HepG2 (cell line): Measurements from ENCODE around the gene FAM83E. TPM values are rescaled to one million over a fixed set of nuclear protein-coding genes. Genes with fewer than 3 reads are reported as not detected.

ENCODE experiments used
- KLF15 ChIP-seq: sonication (generic); formaldehyde crosslinking; IDR thresholded peaks from 2 replicates; pipeline ENCODE4 v1.8.1; 2023; ENCODE audit warnings: borderline replicate concordance, mild to moderate bottlenecking, inconsistent platforms, missing genetic modification reagents, mixed read lengths
- MYNN ChIP-seq: sonication (generic); formaldehyde crosslinking; IDR thresholded peaks from 2 replicates; pipeline ENCODE4 v1.4.0; 2020; ENCODE audit warnings: mild to moderate bottlenecking, low read depth, missing genetic modification reagents
- NR2F6 ChIP-seq, 2 experiments: IDR thresholded peaks; 2 replicates each; pipeline ENCODE4 v1.6.1; 2016; ENCODE audit warnings: antibody characterized with exemption in 1 of 2, mild to moderate bottlenecking in 1 of 2
- POLR2A ChIP-seq, 2 experiments: IDR thresholded peaks; 2 replicates each; pipeline ENCODE4 v1.6.1; 2011; ENCODE audit warnings: low read depth in 2 of 2, low read length in 2 of 2, mild to moderate bottlenecking in 1 of 2, moderate library complexity in 1 of 2; ENCODE audit not compliant: insufficient read depth in 1 of 2
- POLR2AphosphoS5 ChIP-seq: IDR thresholded peaks from 2 replicates; pipeline ENCODE4 v1.6.1; 2012; ENCODE audit warnings: low read depth, low read length
- PRMT3 ChIP-seq: sonication (generic); formaldehyde crosslinking; IDR thresholded peaks from 2 replicates; pipeline ENCODE4 v1.8.1; 2022; ENCODE audit warnings: low read depth, mild to moderate bottlenecking, moderate library complexity, missing genetic modification reagents, borderline replicate concordance
- SOX13 ChIP-seq, 3 experiments: fragments of 450-650 bp in 1 of 3; sonication (generic) in 1 of 3; formaldehyde crosslinking in 1 of 3; IDR thresholded peaks in 2 of 3; conservative IDR thresholded peaks in 1 of 3; 2 replicates each; pipeline versions ENCODE4 v1.5.0 to v1.6.1; 2016 to 2020; ENCODE audit warnings: antibody characterized with exemption in 1 of 3, mild to moderate bottlenecking in 1 of 3, missing compliant biosample characterization in 1 of 3, missing genetic modification reagents in 1 of 3, moderate library complexity in 1 of 3
- TAF1 ChIP-seq: sonication (generic); formaldehyde crosslinking; IDR thresholded peaks from 2 replicates; pipeline ENCODE4 v1.4.0; 2020; ENCODE audit warnings: missing genetic modification reagents
- ZC3H13 ChIP-seq: sonication (generic); formaldehyde crosslinking; IDR thresholded peaks from 2 replicates; pipeline ENCODE4 v1.8.1; 2023; ENCODE audit warnings: mild to moderate bottlenecking, missing genetic modification reagents, moderate library complexity
- ZFP37 ChIP-seq: sonication (generic); formaldehyde crosslinking; IDR thresholded peaks from 2 replicates; pipeline ENCODE4 v1.4.0; 2020; ENCODE audit warnings: missing genetic modification reagents, borderline replicate concordance
- ZNF33B ChIP-seq: sonication (generic); formaldehyde crosslinking; IDR thresholded peaks from 2 replicates; pipeline ENCODE4 v1.5.1; 2020; ENCODE audit warnings: mild to moderate bottlenecking, missing genetic modification reagents
- ZNF780A ChIP-seq: sonication (generic); formaldehyde crosslinking; IDR thresholded peaks from 2 replicates; pipeline ENCODE4 v1.8.0; 2022; ENCODE audit warnings: mild to moderate bottlenecking, missing genetic modification reagents, moderate library complexity
- polyA plus RNA-seq, 8 experiments: library from polyadenylated mRNA; depleted of rRNA in 3 of 8; stranded (reverse) in 7 of 8; unstranded in 1 of 8; fragments of >200 nt; fragmentation: Illumina TruSeq in 4 of 8; extraction: Trizol in 4 of 8; gene quantifications; 2 replicates each; pipeline versions ENCODE4 v1.2.1 to v1.2.3, GENCODE V29; 2011 to 2016; ENCODE audit warnings: low read depth in 4 of 8, missing spikeins in 1 of 8, mixed read lengths in 1 of 8; ENCODE audit not compliant: insufficient read depth in 1 of 8
- total RNA-seq, 5 experiments: library from RNA; depleted of rRNA; stranded (reverse); fragments of >200 nt; fragmentation: Illumina TruSeq; extraction: Trizol; gene quantifications; 2 replicates each; pipeline ENCODE4 v1.2.3, GENCODE V29; 2016; ENCODE audit warnings: low read depth in 1 of 5
- TF ChIP-seq, protein P1 (sequence below): IDR thresholded peaks from 2 replicates; pipeline ENCODE4 v1.6.1; 2016; ENCODE audit warnings: mild to moderate bottlenecking, missing biosample characterization, missing genetic modification reagents
- TF ChIP-seq, protein P2 (sequence below): sonication (generic); formaldehyde crosslinking; IDR thresholded peaks from 2 replicates; pipeline ENCODE4 v1.4.0; 2020; ENCODE audit warnings: missing genetic modification reagents
- TF ChIP-seq, protein P3 (sequence below): sonication (generic); formaldehyde crosslinking; IDR thresholded peaks from 2 replicates; pipeline ENCODE4 v1.4.0; 2020; ENCODE audit warnings: missing genetic modification reagents
- TF ChIP-seq, protein P4 (sequence below): sonication (generic); formaldehyde crosslinking; IDR thresholded peaks from 2 replicates; pipeline ENCODE4 v1.4.0; 2020; ENCODE audit warnings: missing genetic modification reagents

FAM83E gene
- total and polyA plus RNA-seq, 2 of the 13 experiments (the other 11 are each of a cell fraction or from before 2014, with no cell fraction given) = 0.18 to 0.60 TPM

GRCh38 chr19:48634424-48635262 lies 19.8 kb upstream of the FAM83E start (continued):
- peak; percentile 79 for TF ChIP-seq POLR2AphosphoS5
- TF ChIP-seq, protein P1, sequence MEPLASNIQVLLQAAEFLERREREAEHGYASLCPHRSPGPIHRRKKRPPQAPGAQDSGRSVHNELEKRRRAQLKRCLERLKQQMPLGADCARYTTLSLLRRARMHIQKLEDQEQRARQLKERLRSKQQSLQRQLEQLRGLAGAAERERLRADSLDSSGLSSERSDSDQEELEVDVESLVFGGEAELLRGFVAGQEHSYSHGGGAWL (CRISPR knock-in tag) = peak; percentile 82
- TF ChIP-seq KLF15 (CRISPR knock-in tag) = peak; percentile 45; the same call in 1 of the 2 replicates
- TF ChIP-seq, protein P2, sequence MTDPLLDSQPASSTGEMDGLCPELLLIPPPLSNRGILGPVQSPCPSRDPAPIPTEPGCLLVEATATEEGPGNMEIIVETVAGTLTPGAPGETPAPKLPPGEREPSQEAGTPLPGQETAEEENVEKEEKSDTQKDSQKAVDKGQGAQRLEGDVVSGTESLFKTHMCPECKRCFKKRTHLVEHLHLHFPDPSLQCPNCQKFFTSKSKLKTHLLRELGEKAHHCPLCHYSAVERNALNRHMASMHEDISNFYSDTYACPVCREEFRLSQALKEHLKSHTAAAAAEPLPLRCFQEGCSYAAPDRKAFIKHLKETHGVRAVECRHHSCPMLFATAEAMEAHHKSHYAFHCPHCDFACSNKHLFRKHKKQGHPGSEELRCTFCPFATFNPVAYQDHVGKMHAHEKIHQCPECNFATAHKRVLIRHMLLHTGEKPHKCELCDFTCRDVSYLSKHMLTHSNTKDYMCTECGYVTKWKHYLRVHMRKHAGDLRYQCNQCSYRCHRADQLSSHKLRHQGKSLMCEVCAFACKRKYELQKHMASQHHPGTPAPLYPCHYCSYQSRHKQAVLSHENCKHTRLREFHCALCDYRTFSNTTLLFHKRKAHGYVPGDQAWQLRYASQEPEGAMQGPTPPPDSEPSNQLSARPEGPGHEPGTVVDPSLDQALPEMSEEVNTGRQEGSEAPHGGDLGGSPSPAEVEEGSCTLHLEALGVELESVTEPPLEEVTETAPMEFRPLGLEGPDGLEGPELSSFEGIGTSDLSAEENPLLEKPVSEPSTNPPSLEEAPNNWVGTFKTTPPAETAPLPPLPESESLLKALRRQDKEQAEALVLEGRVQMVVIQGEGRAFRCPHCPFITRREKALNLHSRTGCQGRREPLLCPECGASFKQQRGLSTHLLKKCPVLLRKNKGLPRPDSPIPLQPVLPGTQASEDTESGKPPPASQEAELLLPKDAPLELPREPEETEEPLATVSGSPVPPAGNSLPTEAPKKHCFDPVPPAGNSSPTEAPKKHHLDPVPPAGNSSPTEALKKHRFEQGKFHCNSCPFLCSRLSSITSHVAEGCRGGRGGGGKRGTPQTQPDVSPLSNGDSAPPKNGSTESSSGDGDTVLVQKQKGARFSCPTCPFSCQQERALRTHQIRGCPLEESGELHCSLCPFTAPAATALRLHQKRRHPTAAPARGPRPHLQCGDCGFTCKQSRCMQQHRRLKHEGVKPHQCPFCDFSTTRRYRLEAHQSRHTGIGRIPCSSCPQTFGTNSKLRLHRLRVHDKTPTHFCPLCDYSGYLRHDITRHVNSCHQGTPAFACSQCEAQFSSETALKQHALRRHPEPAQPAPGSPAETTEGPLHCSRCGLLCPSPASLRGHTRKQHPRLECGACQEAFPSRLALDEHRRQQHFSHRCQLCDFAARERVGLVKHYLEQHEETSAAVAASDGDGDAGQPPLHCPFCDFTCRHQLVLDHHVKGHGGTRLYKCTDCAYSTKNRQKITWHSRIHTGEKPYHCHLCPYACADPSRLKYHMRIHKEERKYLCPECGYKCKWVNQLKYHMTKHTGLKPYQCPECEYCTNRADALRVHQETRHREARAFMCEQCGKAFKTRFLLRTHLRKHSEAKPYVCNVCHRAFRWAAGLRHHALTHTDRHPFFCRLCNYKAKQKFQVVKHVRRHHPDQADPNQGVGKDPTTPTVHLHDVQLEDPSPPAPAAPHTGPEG (CRISPR knock-in tag) = peak; percentile 66; the same call in 1 of the 2 replicates
- TF ChIP-seq ZNF33B (CRISPR knock-in tag) = 0 out of 2 replicates have a peak, but pooled peaks have one; percentile 50
- TF ChIP-seq PRMT3 (CRISPR knock-in tag) = no peak
- TF ChIP-seq, protein P3, sequence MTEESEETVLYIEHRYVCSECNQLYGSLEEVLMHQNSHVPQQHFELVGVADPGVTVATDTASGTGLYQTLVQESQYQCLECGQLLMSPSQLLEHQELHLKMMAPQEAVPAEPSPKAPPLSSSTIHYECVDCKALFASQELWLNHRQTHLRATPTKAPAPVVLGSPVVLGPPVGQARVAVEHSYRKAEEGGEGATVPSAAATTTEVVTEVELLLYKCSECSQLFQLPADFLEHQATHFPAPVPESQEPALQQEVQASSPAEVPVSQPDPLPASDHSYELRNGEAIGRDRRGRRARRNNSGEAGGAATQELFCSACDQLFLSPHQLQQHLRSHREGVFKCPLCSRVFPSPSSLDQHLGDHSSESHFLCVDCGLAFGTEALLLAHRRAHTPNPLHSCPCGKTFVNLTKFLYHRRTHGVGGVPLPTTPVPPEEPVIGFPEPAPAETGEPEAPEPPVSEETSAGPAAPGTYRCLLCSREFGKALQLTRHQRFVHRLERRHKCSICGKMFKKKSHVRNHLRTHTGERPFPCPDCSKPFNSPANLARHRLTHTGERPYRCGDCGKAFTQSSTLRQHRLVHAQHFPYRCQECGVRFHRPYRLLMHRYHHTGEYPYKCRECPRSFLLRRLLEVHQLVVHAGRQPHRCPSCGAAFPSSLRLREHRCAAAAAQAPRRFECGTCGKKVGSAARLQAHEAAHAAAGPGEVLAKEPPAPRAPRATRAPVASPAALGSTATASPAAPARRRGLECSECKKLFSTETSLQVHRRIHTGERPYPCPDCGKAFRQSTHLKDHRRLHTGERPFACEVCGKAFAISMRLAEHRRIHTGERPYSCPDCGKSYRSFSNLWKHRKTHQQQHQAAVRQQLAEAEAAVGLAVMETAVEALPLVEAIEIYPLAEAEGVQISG (CRISPR knock-in tag) = peak; percentile 93
- no peak for TF ChIP-seq NR2F6 (IDR thresholded peaks at IDR 0.05)
- TF ChIP-seq NR2F6 (CRISPR knock-in tag; IDR thresholded peaks at IDR 0.05) = peak; percentile 67; the same call in 1 of the 2 replicates
- no peak for TF ChIP-seq MYNN (CRISPR knock-in tag)
- TF ChIP-seq POLR2A (IDR thresholded peaks at IDR 0.05; ENCODE audit: insufficient read depth in 1 of 2, low read depth in 2 of 2, low read length in 2 of 2) = peak; percentile 84 to 88
- peak; percentile 91; the same call in 1 of the 2 replicates for TF ChIP-seq ZC3H13
- peak; percentile 56; the same call in 1 of the 2 replicates for TF ChIP-seq ZFP37
- TF ChIP-seq ZNF780A = no peak
- TF ChIP-seq TAF1 (CRISPR knock-in tag) = peak; percentile 57; the same call in 1 of the 2 replicates
- TF ChIP-seq, protein P4, sequence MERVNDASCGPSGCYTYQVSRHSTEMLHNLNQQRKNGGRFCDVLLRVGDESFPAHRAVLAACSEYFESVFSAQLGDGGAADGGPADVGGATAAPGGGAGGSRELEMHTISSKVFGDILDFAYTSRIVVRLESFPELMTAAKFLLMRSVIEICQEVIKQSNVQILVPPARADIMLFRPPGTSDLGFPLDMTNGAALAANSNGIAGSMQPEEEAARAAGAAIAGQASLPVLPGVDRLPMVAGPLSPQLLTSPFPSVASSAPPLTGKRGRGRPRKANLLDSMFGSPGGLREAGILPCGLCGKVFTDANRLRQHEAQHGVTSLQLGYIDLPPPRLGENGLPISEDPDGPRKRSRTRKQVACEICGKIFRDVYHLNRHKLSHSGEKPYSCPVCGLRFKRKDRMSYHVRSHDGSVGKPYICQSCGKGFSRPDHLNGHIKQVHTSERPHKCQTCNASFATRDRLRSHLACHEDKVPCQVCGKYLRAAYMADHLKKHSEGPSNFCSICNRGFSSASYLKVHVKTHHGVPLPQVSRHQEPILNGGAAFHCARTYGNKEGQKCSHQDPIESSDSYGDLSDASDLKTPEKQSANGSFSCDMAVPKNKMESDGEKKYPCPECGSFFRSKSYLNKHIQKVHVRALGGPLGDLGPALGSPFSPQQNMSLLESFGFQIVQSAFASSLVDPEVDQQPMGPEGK (CRISPR knock-in tag) = peak; percentile 83
- TF ChIP-seq SOX13 (IDR thresholded peaks at IDR 0.05) = no peak
- TF ChIP-seq SOX13 (CRISPR knock-in tag; conservative IDR thresholded peaks at IDR 0.05 in 1 of 2, IDR thresholded peaks at IDR 0.05 in 1 of 2) = peak in 1 of 2 experiments; percentile 54; a peak in 1 of 4 replicates
